GM18502 (cell line): ENCODE data around the gene TYROBP.
A peak's percentile ranks its signal among the peaks of the same experiment; 100 is the strongest.
"Not testable (repeated sequence)": the region's sequence is repeated elsewhere in the genome, so short reads cannot be mapped to it uniquely, and the experiment has no call there.

Experiments used
- ATAC-seq: cut with Tn5 transposase; IDR thresholded peaks from one replicate; pipeline ENCODE4 v1.9.1; 2021; ENCODE audit warnings: mild to moderate bottlenecking; ENCODE audit not compliant: unreplicated experiment, poor library complexity

Gene TYROBP

GRCh38 chr19:35932291-35932936, 24.3 kb upstream of the TYROBP start:
- ATAC-seq = no peak

- no peak for ATAC-seq
Measured at GRCh38 chr19:35931874-35932202, 23.7 kb upstream of the TYROBP start.

GRCh38 chr19:35931161-35931873, 23.2 kb upstream of the TYROBP start:
- peak; percentile 95 for ATAC-seq

GRCh38 chr19:35929876-35930275, 21.8 kb upstream of the TYROBP start:
- no peak for ATAC-seq

- no peak for ATAC-seq
Measured at GRCh38 chr19:35928507-35928906, 20.4 kb upstream of the TYROBP start.

- no peak for ATAC-seq
Measured at GRCh38 chr19:35925501-35925900, 17.4 kb upstream of the TYROBP start.

GRCh38 chr19:35921012-35921411, 12.9 kb upstream of the TYROBP start:
- no peak for ATAC-seq

- no peak for ATAC-seq
Measured at GRCh38 chr19:35919306-35919705, 11.2 kb upstream of the TYROBP start.

GRCh38 chr19:35915443-35915842, 7.3 kb upstream of the TYROBP start:
- ATAC-seq = no peak

GRCh38 chr19:35913589-35913988, 5.5 kb upstream of the TYROBP start:
- ATAC-seq = no peak

GRCh38 chr19:35911790-35912189, 3.7 kb upstream of the TYROBP start:
- ATAC-seq = no peak

- no peak for ATAC-seq
Measured at GRCh38 chr19:35911173-35911572, 3.1 kb upstream of the TYROBP start.

- ATAC-seq = not testable (repeated sequence)
Measured at GRCh38 chr19:35910355-35910754, 2.3 kb upstream of the TYROBP start.

GRCh38 chr19:35909684-35910035, 1.6 kb upstream of the TYROBP start:
- peak; percentile 20 for ATAC-seq

GRCh38 chr19:35908973-35909683, 1.0 kb upstream of the TYROBP start:
- ATAC-seq = peak; percentile 48

- ATAC-seq = no peak
Measured at GRCh38 chr19:35907377-35907745, 734 bp downstream of the TYROBP start.

GRCh38 chr19:35905178-35905727, 2.8 kb downstream of the TYROBP start:
- ATAC-seq = no peak

- no peak for ATAC-seq
Measured at GRCh38 chr19:35904311-35905068, 3.6 kb downstream of the TYROBP start.

GRCh38 chr19:35903550-35904179, 4.4 kb downstream of the TYROBP start:
- ATAC-seq = peak; percentile 37

GRCh38 chr19:35902870-35903475, 5.1 kb downstream of the TYROBP start:
- ATAC-seq = no peak
